OCI-LY7 (cell line): ENCODE measurements around the gene CCSER2.

Source experiments
- EZH2phosphoT487 ChIP-seq: fragments of 200-600 bp; sonication (generic); IDR thresholded peaks from 2 replicates; pipeline ENCODE4 v1.6.1; 2018; ENCODE audit warnings: low read depth, borderline replicate concordance, mild to moderate bottlenecking, mixed run types, antibody characterized with exemption, low read length, moderate library complexity, mixed read lengths
- TF ChIP-seq, protein P1 (sequence below): fragments of 200-600 bp; sonication (generic); conservative IDR thresholded peaks from 2 replicates; pipeline ENCODE4 v1.5.1; 2014; ENCODE audit warnings: mild to moderate bottlenecking, antibody characterized with exemption, low read length, moderate library complexity, mixed read lengths

DNA sequence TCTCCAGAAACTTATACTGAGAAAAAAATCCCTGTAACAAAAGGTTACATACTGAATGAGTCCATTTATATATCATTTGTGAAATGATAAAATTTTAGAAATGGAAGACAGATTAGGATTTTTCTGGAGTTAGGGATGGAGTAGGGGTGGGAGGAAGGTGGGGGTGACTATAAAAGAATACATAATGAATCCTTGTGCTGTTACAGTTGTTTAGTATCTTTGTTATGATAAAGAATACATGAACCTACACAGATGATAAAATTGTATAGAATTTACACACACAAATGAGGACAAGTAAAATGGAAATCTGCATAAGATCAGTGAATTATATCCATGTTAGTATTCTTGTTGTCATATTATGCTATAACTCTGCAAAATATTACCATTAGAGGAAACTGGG lies 41.7 kb upstream of the CCSER2 start:
- TF ChIP-seq, protein P1, sequence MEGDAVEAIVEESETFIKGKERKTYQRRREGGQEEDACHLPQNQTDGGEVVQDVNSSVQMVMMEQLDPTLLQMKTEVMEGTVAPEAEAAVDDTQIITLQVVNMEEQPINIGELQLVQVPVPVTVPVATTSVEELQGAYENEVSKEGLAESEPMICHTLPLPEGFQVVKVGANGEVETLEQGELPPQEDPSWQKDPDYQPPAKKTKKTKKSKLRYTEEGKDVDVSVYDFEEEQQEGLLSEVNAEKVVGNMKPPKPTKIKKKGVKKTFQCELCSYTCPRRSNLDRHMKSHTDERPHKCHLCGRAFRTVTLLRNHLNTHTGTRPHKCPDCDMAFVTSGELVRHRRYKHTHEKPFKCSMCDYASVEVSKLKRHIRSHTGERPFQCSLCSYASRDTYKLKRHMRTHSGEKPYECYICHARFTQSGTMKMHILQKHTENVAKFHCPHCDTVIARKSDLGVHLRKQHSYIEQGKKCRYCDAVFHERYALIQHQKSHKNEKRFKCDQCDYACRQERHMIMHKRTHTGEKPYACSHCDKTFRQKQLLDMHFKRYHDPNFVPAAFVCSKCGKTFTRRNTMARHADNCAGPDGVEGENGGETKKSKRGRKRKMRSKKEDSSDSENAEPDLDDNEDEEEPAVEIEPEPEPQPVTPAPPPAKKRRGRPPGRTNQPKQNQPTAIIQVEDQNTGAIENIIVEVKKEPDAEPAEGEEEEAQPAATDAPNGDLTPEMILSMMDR: no peak
- no peak for TF ChIP-seq EZH2phosphoT487
